ENCODE measurements around the gene WIPF1.

DNA sequence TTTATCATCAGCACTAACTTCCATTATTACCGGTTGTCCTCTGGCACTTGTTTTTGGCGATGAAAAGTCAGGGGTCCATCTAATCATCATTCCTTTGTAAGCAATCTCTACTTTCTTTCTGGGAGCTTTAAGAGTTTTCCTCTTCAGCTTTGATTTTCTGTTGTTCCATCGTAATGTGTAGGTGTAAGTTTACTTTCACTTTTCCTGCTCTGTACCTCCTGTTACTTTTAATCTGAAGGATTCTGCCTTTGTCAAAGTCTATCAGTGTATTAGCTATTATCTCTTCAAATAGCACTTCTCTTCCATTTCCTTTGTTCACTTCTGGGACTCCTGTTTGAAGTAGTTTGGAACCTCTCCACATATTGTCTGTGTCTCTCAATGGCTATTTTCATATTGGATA lies 85.3 kb downstream of the WIPF1 start:
- TF ChIP-seq POLR2A (IDR thresholded peaks at IDR 0.05; ENCODE audit: low read depth, low read length), result no peak
- TF ChIP-seq, protein P1, sequence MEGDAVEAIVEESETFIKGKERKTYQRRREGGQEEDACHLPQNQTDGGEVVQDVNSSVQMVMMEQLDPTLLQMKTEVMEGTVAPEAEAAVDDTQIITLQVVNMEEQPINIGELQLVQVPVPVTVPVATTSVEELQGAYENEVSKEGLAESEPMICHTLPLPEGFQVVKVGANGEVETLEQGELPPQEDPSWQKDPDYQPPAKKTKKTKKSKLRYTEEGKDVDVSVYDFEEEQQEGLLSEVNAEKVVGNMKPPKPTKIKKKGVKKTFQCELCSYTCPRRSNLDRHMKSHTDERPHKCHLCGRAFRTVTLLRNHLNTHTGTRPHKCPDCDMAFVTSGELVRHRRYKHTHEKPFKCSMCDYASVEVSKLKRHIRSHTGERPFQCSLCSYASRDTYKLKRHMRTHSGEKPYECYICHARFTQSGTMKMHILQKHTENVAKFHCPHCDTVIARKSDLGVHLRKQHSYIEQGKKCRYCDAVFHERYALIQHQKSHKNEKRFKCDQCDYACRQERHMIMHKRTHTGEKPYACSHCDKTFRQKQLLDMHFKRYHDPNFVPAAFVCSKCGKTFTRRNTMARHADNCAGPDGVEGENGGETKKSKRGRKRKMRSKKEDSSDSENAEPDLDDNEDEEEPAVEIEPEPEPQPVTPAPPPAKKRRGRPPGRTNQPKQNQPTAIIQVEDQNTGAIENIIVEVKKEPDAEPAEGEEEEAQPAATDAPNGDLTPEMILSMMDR (IDR thresholded peaks at IDR 0.05; ENCODE audit: extremely low read depth in 1 of 2, insufficient read depth in 1 of 2, low read depth in 1 of 2, low read length in 2 of 2), result no peak
- TF ChIP-seq EZH2 (IDR thresholded peaks at IDR 0.05; ENCODE audit: borderline replicate concordance, low read depth, low read length, severe bottlenecking), result no peak
- TF ChIP-seq, protein P2, sequence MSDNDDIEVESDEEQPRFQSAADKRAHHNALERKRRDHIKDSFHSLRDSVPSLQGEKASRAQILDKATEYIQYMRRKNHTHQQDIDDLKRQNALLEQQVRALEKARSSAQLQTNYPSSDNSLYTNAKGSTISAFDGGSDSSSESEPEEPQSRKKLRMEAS (IDR thresholded peaks at IDR 0.05; ENCODE audit: insufficient read depth, insufficient read length), result no peak
- no peak for TF ChIP-seq FOS (IDR thresholded peaks at IDR 0.05; ENCODE audit: borderline replicate concordance, insufficient read depth, low read length)
- TF ChIP-seq POLR2AphosphoS5 (IDR thresholded peaks at IDR 0.05; ENCODE audit: insufficient read depth, low read depth, low read length), result no peak
- no peak for TF ChIP-seq MYC (IDR thresholded peaks at IDR 0.05; ENCODE audit: low read depth, low read length)

Measured in endothelial cell of umbilical vein (primary cell).